UCSD-AML1 (cell line): ENCODE measurements around the gene CEP112.
"Not testable (repeated sequence)": the region's sequence is repeated elsewhere in the genome, so short reads cannot be mapped to it uniquely, and the experiment has no call there.

Experiments used
- DNase-seq: peaks from one replicate; lab custom pipeline; 2025; ENCODE audit not compliant: unreplicated experiment; lab: John Stamatoyannopoulos, UW

Gene CEP112

DNA sequence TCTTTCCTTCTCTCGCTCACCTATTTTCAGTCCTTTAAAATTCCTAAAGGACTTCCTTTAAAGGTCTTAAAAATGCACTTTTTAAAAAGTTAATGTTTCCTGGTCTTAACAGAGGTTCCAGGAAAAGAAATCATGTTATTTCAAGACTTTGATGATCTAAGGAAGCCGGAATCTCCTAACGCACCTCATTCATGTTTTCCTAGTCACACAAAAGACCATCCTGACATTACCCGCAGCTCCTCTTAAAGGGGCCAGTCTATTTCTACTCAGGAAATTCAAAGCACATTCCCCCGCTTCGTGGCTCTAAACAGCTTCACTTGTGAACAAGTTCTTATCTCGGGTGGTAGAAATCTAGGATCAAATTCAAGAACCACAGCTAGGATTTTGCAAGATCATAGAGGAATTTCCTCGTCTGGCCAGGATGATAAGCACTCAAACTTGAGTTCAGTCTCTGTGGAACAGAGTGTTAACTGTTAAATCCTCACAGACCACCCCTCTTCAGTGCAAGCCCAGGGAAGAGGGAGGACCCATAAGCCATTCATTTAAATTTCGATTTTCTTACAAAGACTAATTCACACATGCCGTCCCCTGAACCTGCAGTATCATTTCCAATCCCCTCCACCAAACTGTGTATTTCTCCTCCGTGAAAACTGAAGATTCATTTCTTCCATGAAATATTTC, 493.4 kb downstream of the CEP112 start:
- no peak for DNase-seq

GRCh38 chr17:65697661-65698060, 494.3 kb downstream of the CEP112 start:
- no peak for DNase-seq

DNA sequence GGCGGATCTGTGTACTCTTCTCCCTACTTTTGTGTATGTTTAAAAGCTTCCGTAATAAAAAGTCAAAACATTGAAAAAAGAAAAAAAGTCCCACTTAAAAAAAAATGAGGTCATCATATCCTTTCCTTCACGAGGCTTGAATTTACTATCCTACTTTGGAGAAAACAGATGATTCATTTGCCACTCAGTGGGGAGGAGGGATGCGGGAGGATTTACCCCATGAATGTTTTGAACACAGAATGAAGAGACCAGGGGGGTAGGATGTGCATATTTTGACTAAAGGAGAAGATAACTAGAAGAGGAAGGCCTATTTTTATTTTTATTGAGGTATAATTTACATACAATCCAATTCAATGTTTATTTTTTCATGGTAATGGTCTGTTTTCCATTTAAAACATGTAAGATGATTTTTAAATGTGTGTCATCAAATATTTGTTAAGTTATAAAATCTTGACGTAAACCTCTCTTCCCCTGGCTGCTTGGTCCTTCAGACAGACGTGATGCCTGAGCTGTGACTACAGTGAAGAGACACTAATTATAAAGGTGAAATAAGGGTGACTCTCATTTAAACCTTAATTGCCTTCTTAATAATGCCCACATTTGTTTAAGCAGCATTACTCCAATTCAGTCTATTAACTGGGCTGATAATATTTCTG, 495.1 kb downstream of the CEP112 start:
- no peak for DNase-seq

GRCh38 chr17:65694601-65695000, 497.3 kb downstream of the CEP112 start:
- DNase-seq: no peak

DNA sequence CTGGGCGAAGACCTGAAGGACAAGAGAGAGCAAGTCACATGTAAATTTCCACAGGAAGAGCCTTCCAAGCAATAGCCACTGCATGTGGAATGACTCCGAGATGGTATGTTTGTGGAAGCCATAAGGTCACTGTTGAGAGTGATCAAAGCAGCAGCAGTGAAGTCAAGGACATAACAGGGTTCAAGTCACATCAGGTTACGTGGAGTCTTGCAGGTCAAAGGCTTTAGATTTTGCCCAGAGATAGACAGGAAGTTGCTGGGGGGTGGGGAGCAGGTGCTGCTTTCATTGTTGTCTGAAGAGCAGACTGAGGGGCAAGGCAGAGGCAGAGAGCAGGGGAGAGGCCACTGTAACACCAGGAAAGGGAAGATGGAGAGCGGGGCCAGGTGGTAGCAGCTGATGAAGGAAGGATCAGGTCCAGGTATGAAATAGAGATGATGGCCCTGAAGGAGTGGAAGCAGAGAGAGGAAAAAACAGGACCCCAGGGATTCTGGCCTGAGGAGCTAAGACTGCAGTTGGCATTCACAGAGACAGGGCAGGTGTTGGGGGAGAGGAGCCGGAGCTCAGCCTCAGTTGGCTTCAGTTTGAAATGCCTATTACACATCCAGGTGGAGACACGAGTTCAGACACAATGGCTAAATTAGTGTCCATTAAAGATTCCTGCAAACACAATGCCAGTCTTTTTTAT, 501.2 kb downstream of the CEP112 start:
- DNase-seq: no peak

DNA sequence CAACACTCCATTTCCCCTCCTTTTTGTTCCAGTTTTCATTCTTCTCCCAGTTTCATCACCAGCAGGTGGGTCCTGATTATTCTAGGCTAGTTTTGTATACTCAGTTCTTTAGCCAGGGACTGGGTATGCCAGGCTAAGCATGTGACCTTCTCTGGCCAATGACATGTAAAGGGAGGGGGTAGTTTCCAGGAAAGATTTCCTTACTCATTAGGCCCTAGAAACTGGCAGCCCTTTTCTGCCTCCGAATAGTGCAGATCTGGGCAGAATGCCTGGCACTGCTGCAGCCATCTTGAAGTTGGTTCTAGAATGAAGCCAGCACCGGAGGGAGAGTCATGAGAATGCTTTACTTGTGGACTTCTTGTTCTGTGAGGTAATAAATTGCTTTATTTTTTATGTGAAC, 503.6 kb downstream of the CEP112 start:
- no peak for DNase-seq

DNA sequence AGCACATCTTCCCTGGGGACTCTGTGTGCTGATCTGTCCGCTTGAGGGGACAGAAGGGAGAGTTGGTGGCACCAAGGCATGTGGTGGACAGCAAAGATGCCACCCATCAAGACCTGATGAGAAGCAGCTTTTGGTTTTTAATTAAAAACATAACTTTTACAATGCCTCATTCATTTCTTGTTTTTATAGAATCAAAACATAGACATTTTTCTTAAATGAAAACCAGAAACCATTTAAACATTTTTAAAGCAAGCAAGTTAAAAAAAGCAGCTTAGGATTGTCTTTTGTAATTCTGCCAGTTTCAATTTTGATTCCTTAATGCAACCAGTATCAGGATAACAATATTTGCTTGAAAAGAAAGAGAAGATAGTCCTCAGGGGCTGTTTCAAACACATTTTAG, 506.8 kb downstream of the CEP112 start:
- DNase-seq: no peak

DNA sequence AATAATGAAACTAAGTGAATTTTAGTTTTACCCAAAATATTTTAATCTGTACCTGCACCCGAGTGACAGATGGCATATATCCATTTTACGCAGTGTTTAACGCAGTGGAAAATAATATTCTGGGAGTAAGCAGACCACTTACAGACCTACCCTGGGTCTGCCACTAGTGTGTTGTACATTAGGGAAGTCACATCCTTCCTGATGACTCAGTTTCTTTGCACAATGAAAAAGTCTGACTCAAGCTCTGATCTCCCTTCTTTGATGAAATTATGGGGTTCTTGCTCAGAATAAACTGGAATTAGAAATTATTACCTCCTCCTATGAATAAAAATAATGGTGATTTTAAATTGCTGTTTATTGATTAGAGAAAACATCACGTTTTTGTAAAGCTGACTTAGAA, 507.3 kb downstream of the CEP112 start:
- DNase-seq: no peak

GRCh38 chr17:65683428-65683827, 508.5 kb downstream of the CEP112 start:
- DNase-seq: no peak

DNA sequence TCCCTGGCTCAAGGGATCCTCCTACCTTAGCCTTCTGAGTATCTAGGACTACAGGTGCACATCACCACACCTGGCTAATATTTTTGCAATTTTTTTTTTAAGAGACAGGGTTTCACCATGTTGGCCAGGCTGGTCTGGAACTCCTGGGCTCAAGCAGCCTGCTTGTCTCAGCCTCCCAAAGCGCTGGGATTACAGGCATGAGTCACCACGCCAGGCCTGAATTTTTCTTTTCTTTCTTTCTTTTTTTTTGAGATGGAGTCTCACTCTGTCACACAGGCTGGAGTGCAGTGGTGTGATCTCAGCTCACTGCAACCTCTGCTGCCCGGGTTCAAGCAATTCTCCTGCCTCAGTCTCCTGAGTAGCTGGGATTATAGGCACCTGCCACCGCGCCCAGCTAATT, 510.2 kb downstream of the CEP112 start:
- DNase-seq: not testable (repeated sequence)

DNA sequence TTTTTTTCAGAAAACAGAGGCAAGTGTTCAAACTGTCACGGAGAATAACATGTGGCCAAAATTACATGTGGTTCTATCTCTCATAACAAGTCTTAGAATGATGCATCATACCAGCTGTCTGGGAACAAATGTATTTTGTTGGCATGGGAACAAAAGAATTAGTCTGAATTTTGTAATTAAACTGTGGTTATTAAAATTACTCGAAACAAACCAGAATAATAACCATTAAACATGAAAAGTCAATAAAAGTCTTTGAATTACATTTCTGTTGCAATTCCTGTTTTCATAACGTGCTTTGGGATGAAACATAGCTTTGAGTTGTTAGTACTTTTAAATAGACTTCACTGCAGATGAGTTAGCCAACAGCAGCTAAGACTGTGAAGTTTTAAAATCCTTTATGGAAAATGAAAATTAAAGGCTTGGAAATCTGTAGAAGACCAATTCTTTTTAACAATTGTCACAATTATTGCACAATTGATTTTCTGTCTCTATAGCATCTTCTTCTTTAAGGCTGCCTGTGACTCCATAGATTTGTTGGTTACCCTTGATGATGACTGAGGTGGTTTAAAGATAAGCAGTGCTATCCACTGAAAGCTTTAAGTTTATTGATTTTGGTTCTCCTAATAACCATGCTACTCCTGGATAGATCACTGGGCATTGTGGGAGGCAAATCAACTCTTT, 512.6 kb downstream of the CEP112 start:
- DNase-seq: no peak

GRCh38 chr17:65678546-65678945, 513.4 kb downstream of the CEP112 start:
- no peak for DNase-seq

GRCh38 chr17:65677932-65678331, 514.0 kb downstream of the CEP112 start:
- DNase-seq: no peak

GRCh38 chr17:65674246-65675045, 517.5 kb downstream of the CEP112 start:
- DNase-seq: no peak

DNA sequence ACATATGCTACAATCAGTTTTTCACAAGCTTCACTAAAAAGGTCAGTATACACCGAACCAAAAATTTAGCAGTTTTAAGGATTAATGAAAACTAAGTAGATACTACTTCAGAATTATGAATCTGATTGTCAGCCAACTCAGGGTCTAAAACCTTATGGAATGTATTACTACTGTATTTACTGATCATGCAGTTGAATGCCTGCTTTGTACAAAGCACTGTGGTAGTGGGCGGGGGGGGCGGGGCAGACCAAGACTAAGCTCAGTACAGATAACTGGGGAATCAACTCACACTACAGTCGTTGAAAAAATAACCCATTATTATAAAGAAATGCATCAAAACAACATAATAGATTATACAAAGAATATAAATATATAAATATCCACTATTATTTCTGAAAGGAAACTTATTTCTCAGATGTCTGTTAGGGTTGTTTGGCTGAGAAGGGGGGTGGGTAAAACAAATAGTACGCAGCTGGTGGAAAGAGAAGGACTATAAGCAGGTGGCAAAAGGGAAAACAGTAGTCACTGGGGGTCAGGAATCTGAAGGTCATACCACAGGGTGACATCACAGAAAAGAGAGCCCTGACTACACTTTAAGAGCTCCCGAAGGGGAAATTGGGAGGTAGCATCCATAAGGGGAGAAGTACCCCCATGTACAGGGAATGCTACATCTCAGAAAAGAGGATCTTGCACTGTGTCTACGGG, 521.1 kb downstream of the CEP112 start:
- DNase-seq: no peak

- DNase-seq: no peak
Measured at GRCh38 chr17:65668211-65668610, 523.7 kb downstream of the CEP112 start.

- no peak for DNase-seq
Measured at GRCh38 chr17:65667656-65668055, 524.3 kb downstream of the CEP112 start.

- DNase-seq: no peak
Measured at GRCh38 chr17:65666876-65667321, 525.0 kb downstream of the CEP112 start.

GRCh38 chr17:65665966-65666365, 526.0 kb downstream of the CEP112 start:
- no peak for DNase-seq

DNA sequence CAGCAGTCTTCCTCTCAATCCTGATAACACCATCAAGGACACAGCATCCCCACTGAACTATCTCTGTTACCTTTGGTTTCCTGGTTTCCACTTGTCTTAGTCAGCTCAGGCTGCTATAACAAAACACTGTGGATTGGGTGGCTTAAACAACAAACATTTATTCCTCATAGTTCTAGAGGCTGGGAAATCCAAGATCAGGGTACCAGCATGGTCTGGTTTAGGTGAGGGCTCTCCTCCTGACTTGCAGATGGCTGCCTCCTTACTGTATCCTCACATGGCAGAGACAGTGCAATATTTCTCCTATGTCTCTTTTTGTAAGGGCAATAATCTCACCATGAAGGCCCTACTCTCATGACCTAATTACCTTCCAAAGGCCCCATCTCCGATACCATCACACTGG, 527.2 kb downstream of the CEP112 start:
- no peak for DNase-seq
